Neural progenitor cell (in vitro differentiated cells): ENCODE data around the gene TNRC6C. TPM values are rescaled to one million over a fixed set of nuclear protein-coding genes. Genes with fewer than 3 reads are reported as not detected.
A peak's percentile ranks its signal among the peaks of the same experiment; 100 is the strongest.

Experiments
- DNase-seq: peaks from one replicate; pipeline ENCODE4 v3.0.0-alpha.2; 2016; ENCODE audit warnings: low spot score
- H2AFZ ChIP-seq: fragments of 200-600 bp; sonication (generic); replicated peaks from 2 replicates; pipeline ENCODE4 v1.6.1; 2016; ENCODE audit warnings: antibody characterized with exemption
- H3F3A ChIP-seq: fragments of 200-600 bp; sonication (generic); 2 replicates; pipeline ENCODE4 v1.6.1; 2016; ENCODE audit warnings: antibody characterized with exemption, low read depth
- H3K27ac ChIP-seq: fragments of 200-600 bp; sonication (generic); 2 replicates; pipeline ENCODE4 v1.5.1; 2016; ENCODE audit warnings: mild to moderate bottlenecking
- H3K27me3 ChIP-seq: fragments of 200-600 bp; sonication (generic); 2 replicates; pipeline ENCODE4 v1.6.1; 2016; ENCODE audit warnings: mild to moderate bottlenecking, moderate library complexity
- H3K36me3 ChIP-seq: fragments of 200-600 bp; sonication (generic); 2 replicates; pipeline ENCODE4 v1.5.1; 2016
- H3K4me1 ChIP-seq: fragments of 200-600 bp; sonication (generic); 2 replicates; pipeline ENCODE4 v1.6.1; 2016; ENCODE audit warnings: mixed run types
- H3K4me2 ChIP-seq: fragments of 200-600 bp; sonication (generic); 2 replicates; pipeline ENCODE4 v1.6.1; 2016
- H3K4me3 ChIP-seq: fragments of 200-600 bp; sonication (generic); 2 replicates; pipeline ENCODE4 v1.5.1; 2016
- H3K79me2 ChIP-seq: fragments of 200-600 bp; sonication (generic); 2 replicates; pipeline ENCODE4 v1.6.1; 2016; ENCODE audit warnings: low read depth
- H3K9ac ChIP-seq: fragments of 200-600 bp; sonication (generic); 2 replicates; pipeline ENCODE4 v1.6.1; 2016
- H3K9me3 ChIP-seq: fragments of 200-600 bp; sonication (generic); 2 replicates; pipeline ENCODE4 v1.5.1; 2016; ENCODE audit warnings: low read depth
- H4K20me1 ChIP-seq: fragments of 200-600 bp; sonication (generic); 2 replicates; pipeline ENCODE4 v1.6.1; 2016; ENCODE audit warnings: low read depth
- H3K27ac Mint-ChIP-seq: 3 replicates; pipeline ENCODE4 v1.8.0; 2021; ENCODE audit warnings: mixed read lengths
- H3K27me3 Mint-ChIP-seq: 2 replicates; pipeline ENCODE4 v1.8.0; 2022; ENCODE audit warnings: low read depth, mild to moderate bottlenecking, inconsistent platforms, moderate library complexity, mixed read lengths; ENCODE audit not compliant: insufficient read depth
- H3K36me3 Mint-ChIP-seq: 3 replicates; pipeline ENCODE4 v1.8.0; 2021; ENCODE audit warnings: mixed read lengths
- H3K4me1 Mint-ChIP-seq: 3 replicates; pipeline ENCODE4 v1.8.0; 2021; ENCODE audit warnings: mixed read lengths
- H3K4me3 Mint-ChIP-seq: 3 replicates; pipeline ENCODE4 v1.8.0; 2021; ENCODE audit warnings: mild to moderate bottlenecking, moderate library complexity, mixed read lengths
- H3K9me3 Mint-ChIP-seq: 3 replicates; pipeline ENCODE4 v1.8.0; 2020; ENCODE audit warnings: mixed read lengths
- EZH2 ChIP-seq: fragments of 200-600 bp; sonication (generic); IDR thresholded peaks from 2 replicates; pipeline ENCODE4 v1.6.1; 2017; ENCODE audit warnings: antibody characterized with exemption, mild to moderate bottlenecking, moderate library complexity
- EZH2phosphoT487 ChIP-seq: fragments of 200-600 bp; sonication (generic); IDR thresholded peaks from 2 replicates; pipeline ENCODE4 v1.6.1; 2017; ENCODE audit warnings: antibody characterized with exemption
- total RNA-seq: library from RNA; depleted of rRNA; stranded (reverse); fragments of >200 nt; gene quantifications from 2 replicates; pipeline ENCODE4 v1.2.3, GENCODE V29; 2015; ENCODE audit warnings: low replicate concordance
- TF ChIP-seq, protein P1 (sequence below): fragments of 200-600 bp; sonication (generic); IDR thresholded peaks from 2 replicates; pipeline ENCODE4 v1.5.1; 2017; ENCODE audit warnings: antibody characterized with exemption, mild to moderate bottlenecking

TNRC6C gene
- total RNA-seq, 1 donor from 2014 or later, result 14.9 TPM

- Mint-ChIP-seq H3K9me3 (no peaks in the 10 kb centered on the region), H3K27me3 (no peaks in the 10 kb centered on the region), H3K4me1 (peaks cover 13% of the 10 kb centered on the region), H3K27ac (peak overlapping the region; percentile 53), H3K36me3 (peaks cover 16% of the 10 kb centered on the region), H3K4me3 (no peak overlapping the region)
- TF ChIP-seq EZH2, result no peak
- TF ChIP-seq, protein P1, sequence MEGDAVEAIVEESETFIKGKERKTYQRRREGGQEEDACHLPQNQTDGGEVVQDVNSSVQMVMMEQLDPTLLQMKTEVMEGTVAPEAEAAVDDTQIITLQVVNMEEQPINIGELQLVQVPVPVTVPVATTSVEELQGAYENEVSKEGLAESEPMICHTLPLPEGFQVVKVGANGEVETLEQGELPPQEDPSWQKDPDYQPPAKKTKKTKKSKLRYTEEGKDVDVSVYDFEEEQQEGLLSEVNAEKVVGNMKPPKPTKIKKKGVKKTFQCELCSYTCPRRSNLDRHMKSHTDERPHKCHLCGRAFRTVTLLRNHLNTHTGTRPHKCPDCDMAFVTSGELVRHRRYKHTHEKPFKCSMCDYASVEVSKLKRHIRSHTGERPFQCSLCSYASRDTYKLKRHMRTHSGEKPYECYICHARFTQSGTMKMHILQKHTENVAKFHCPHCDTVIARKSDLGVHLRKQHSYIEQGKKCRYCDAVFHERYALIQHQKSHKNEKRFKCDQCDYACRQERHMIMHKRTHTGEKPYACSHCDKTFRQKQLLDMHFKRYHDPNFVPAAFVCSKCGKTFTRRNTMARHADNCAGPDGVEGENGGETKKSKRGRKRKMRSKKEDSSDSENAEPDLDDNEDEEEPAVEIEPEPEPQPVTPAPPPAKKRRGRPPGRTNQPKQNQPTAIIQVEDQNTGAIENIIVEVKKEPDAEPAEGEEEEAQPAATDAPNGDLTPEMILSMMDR, result no peak
- no peak for TF ChIP-seq EZH2phosphoT487
- Histone ChIP-seq H3K27me3 (no peaks in the 10 kb centered on the region), H3F3A (no peaks in the 10 kb centered on the region), H3K4me3 (no peak overlapping the region), H3K4me2 (no peak overlapping the region), H3K36me3 (no peaks in the 10 kb centered on the region), H3K4me1 (no peaks in the 10 kb centered on the region), H3K27ac (no peak overlapping the region), H3K79me2 (no peaks in the 10 kb centered on the region), H3K9me3 (no peaks in the 10 kb centered on the region), H2AFZ (no peak overlapping the region), H3K9ac (no peak overlapping the region), H4K20me1 (peaks cover 17% of the 10 kb centered on the region)
- no peak for DNase-seq
Measured at GRCh38 chr17:78057113-78057740, 98.7 kb downstream of the TNRC6C start.

DNA sequence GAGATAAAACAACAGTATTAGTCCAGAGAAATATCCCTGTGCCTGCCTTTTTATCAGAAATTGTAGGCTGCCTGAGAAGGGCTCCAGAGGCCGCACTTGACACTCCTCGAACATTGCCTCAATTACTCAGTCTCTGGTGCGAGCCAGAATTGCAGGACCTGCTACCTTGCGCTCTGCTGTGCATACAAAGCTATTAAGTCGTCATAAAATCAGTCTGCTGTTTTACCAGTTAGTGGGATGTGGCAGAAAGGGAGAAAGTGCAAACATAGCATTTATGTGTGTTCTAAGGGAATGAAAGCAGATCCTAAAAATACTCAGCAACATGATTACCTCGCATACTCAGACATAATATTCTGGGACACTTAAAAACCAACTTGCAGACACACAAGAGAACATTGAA lies 99.5 kb downstream of the TNRC6C start:
- no peak for TF ChIP-seq EZH2
- no peak for TF ChIP-seq EZH2phosphoT487
- TF ChIP-seq, protein P1, result no peak
- H3K4me3 Mint-ChIP-seq, result no peak overlapping the region

GRCh38 chr17:78058581-78058980 lies 100.1 kb downstream of the TNRC6C start:
- peaks cover 12% of the 10 kb centered on the region for H3K36me3 Mint-ChIP-seq
- no peaks in the 10 kb centered on the region for H3K79me2 ChIP-seq
- no peaks in the 10 kb centered on the region for H3F3A ChIP-seq
- no peaks in the 10 kb centered on the region for H3K9me3 ChIP-seq
- H3K4me3 ChIP-seq, result no peak overlapping the region
- H3K4me1 Mint-ChIP-seq, result peaks cover 13% of the 10 kb centered on the region
- no peak for TF ChIP-seq EZH2phosphoT487
- TF ChIP-seq, protein P1, result no peak
- TF ChIP-seq EZH2, result no peak
- no peak overlapping the region for H2AFZ ChIP-seq
- H3K27me3 Mint-ChIP-seq, result no peaks in the 10 kb centered on the region
- no peaks in the 10 kb centered on the region for H3K36me3 ChIP-seq
- H3K4me2 ChIP-seq, result no peak overlapping the region
- no peak for DNase-seq
- H3K4me1 ChIP-seq, result no peaks in the 10 kb centered on the region
- no peaks in the 10 kb centered on the region for H3K9me3 Mint-ChIP-seq
- H3K27ac ChIP-seq, result no peak overlapping the region
- H3K27me3 ChIP-seq, result no peaks in the 10 kb centered on the region
- no peak overlapping the region for H3K27ac Mint-ChIP-seq
- H4K20me1 ChIP-seq, result peaks cover 17% of the 10 kb centered on the region
- H3K9ac ChIP-seq, result no peak overlapping the region
- H3K4me3 Mint-ChIP-seq, result no peak overlapping the region

More for the DNA sequence above, 99.5 kb downstream of the TNRC6C start:
- no peaks in the 10 kb centered on the region for H3K9me3 Mint-ChIP-seq
- no peak for DNase-seq
- peaks cover 15% of the 10 kb centered on the region for H3K36me3 Mint-ChIP-seq
- no peaks in the 10 kb centered on the region for H3K4me1 ChIP-seq
- no peaks in the 10 kb centered on the region for H3K79me2 ChIP-seq
- H3K27me3 Mint-ChIP-seq, result no peaks in the 10 kb centered on the region
- H3K4me2 ChIP-seq, result no peak overlapping the region
- no peaks in the 10 kb centered on the region for H3K36me3 ChIP-seq
- no peak overlapping the region for H2AFZ ChIP-seq
- H3F3A ChIP-seq, result no peaks in the 10 kb centered on the region
- no peaks in the 10 kb centered on the region for H3K9me3 ChIP-seq
- H3K4me3 ChIP-seq, result no peak overlapping the region
- H3K27me3 ChIP-seq, result no peaks in the 10 kb centered on the region
- peaks cover 13% of the 10 kb centered on the region for H3K4me1 Mint-ChIP-seq
- peaks cover 17% of the 10 kb centered on the region for H4K20me1 ChIP-seq
- H3K27ac Mint-ChIP-seq, result no peak overlapping the region
- H3K9ac ChIP-seq, result no peak overlapping the region
- H3K27ac ChIP-seq, result no peak overlapping the region
